AG08395 (cell line): Measurements from ENCODE around the gene ADGRG2.

Experiments used
- DNase-seq: peaks from one replicate; pipeline ENCODE4 v3.0.0; 2012; ENCODE audit warnings: mixed read lengths, low spot score

The ADGRG2 gene

DNA sequence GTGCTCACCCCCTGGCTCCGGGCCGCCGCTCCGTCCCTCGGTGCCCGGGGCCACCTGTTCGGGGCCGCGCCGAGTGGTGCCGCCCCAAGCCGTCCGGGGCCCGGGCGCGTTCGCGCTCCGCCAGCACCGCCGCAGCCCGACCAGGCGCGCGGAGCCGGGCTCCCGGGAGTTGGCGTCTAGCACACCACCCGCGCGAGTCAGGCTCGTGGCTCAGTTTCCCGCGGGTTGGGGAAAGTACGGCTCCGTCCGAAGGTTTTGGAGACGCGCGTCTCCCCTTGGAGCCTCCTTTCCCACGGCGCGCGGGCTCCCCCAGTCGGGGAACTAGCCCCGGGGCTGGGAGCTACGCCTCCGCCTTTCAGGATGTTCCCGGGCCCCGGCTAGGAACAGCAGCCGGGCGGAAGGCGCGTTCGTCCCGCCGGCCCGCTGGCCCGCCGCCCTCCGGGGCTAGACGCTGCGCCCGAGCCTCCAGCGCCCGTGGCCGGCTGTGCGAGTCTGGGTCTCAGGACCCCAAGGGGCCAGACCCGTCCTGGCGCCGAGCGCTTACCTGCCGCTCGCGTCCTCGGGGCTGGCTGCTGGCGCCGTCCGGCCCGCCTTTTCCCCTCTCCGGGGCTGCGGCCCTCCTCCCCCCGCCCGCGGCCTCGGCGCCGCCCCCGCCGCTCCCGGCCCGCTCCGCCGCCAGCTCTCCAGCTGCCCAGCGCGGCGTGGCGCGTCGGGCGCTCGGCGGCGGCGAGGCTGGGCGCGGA is at the start of gene ADGRG2:
Gene ADGRG2, minus strand, starts transcription at position 571 of the 743 bp plus-strand sequence. CDS start 53,634 bp downstream, outside the sequence.
- peak; percentile 22 for DNase-seq

DNA sequence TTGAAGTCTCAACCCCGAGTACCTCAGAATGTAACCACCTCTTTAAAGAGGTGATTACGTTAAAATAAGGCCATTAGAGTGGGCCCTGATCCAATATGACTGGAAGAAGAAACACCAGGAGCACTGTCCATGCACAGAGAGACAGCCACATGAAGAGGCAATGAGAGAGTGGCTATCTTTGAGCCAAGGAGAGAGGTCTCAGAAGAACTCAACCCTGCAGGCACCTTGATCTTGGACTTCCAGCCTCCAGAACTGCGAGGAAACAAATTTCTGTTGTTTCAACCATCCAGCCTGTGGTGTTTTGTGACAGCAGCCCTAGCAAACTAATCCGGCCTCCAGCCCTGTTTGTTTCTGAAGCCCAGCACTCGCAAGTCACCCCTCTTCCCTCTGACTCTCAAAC is 46.3 kb upstream of the ADGRG2 start:
- no peak for DNase-seq

DNA sequence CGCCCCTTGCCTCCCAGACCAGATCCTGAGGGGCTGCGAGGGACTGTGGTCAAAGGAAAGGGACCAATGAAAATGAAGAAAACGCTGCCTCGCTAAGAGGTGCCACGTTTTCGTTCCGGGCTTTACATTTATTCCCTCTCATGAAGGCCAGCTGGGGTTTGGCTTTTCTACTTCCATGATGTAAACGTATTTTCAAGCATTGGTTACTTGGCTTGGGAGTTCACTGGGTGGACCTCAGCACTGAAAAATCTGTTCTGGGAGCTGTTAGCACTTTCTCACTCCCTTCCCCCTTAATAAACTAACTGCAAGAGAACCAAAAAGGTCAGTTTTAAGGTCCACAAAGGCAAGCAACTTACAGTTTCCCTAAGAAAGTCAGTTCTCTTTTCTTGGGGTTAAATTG is 40.6 kb upstream of the ADGRG2 start:
- no peak for DNase-seq

GRCh38 chrX:19156186-19156585 is 33.9 kb upstream of the ADGRG2 start:
- no peak for DNase-seq

DNA sequence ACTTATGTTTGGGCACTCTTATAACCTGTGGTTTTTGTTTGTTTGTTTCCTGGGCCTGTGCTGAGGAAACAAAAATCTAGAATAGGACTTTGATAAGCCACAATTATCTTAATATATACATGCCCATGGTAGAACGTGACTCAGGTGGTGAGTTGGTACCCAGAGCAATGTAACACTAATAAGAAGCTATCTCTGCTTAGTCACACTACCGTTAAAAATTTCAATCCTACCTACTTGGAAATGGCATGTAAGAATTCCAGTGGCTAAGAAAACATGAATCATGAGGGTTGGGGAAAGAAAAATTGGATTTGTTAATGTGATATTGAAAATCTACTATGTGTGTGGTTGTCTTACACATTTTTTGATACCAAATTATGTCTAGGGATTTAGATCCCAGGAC is 30.5 kb upstream of the ADGRG2 start:
- no peak for DNase-seq

DNA sequence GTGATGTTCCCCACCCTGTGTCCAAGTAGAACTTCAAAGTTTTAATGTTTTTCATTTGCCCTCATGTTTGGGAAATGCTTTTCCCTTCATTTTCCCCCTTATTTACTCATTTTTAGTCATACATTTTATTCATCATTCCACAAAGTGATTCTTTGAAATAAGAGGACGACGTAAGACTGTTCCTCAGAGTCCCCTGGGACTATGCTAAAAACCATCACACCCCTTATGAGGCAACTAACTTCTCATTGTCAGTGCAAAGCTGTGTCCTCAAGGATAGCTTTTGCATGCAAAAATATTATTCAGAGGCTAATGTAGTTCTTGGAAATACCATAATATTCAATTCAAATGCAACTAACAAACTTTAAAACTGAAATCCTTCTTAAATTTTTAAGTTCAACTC is 14.8 kb upstream of the ADGRG2 start:
- DNase-seq: no peak

DNA sequence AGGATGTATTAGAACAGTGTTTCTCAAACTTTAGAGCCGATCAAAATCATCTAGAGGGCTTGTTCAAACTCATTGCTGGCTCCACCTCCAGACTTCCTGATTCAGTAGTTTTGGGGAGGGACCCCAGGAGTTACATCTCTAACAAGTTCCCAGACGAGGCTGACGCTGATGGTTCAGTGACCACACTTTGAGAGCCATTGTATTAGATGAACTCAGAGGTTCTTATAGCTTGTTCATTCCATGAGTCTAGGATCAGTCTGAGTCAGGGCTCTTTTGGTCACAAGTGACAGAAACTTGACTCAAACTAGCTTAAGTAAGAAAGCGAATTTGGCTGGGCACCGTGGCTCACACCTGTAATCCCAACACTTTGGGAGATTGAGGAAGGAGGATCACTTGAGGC is 11.5 kb upstream of the ADGRG2 start:
- DNase-seq: no peak

DNA sequence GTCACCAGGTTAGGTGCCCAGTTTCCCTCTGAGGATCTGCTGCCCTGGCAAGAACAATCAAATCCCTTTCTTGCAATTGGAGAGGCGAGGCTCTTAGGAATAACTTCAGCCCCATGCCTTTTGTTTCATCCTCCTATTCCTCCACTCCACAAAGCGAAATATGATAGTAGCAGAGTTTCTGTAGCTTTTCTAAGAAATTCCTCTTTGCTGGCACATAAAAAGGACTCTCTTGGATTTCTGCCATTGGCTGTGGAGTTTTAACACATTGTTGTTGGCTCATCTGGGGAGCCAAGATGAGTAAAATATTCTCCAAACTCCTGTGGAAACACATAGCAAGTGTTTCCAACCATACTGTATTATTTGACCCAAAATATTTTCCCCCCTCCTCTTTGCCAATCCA is 11.0 kb upstream of the ADGRG2 start:
- DNase-seq: no peak

DNA sequence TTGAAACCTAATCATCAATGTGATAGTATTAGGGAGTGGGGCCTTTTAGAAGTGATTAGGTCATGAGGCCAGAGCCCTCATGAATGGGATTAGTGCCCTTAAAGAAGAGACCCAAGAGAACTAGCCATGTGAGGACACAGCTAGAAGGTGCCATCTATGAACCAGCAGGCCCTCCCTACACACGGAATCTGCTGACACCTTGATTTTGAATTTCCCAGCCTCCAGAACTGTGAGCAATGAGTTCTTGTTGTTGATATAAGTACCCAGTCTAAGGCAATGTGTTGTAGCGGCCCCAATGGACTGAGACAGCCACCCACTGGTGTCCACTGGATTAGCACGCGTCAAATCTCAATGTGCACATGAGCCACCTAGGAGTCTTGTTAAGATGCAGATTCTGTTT is 8.4 kb upstream of the ADGRG2 start:
- DNase-seq: no peak

- DNase-seq: no peak
Observed at GRCh38 chrX:19129694-19130093, 7.4 kb upstream of the ADGRG2 start.

- no peak for DNase-seq
Observed at GRCh38 chrX:19127649-19128168, 5.4 kb upstream of the ADGRG2 start.

DNA sequence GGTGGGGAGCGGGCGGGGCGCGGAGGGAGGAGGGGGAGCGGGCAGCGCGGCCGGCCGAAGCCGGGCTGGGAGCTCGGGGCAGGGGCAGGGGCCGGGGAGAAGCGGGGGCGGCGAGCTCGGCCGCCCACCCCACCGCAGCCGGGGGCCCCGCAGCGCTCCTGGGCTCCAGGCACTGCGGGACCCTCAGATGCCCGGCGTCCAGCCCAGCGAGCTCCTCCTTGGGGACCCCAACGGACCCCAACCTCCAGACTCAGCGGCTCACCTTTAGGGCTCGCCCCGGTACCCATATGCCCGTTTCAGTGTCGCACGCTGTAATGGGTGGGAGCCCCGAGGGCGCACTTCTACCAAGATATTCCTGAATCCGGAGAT is 357 bp upstream of the ADGRG2 start:
- no peak for DNase-seq

GRCh38 chrX:19121466-19121865 is 802 bp downstream of the ADGRG2 start:
- no peak for DNase-seq

- DNase-seq: no peak
Observed at GRCh38 chrX:19110642-19111041, 11.6 kb downstream of the ADGRG2 start.

- DNase-seq: no peak
Observed at GRCh38 chrX:19107035-19107434, 15.2 kb downstream of the ADGRG2 start.

DNA sequence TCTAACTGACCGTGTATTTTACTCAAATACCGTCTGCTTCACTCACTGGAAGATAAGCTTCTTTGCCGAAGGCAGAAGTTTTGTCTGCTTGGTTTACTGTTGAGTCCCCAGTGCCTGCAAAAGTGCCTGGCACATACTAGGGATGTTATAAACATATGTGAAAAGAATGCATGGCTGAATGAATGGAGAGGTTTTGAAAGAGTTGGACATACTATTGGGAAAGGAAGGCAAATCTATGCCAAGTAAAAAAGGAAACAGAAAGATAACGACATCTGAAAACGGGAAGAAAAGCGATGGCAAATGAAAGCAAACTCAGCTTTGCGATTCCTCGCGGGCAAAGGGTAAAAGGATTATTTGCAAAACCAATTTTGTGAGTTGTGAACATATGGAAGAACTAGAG is 21.7 kb downstream of the ADGRG2 start:
- DNase-seq: no peak

DNA sequence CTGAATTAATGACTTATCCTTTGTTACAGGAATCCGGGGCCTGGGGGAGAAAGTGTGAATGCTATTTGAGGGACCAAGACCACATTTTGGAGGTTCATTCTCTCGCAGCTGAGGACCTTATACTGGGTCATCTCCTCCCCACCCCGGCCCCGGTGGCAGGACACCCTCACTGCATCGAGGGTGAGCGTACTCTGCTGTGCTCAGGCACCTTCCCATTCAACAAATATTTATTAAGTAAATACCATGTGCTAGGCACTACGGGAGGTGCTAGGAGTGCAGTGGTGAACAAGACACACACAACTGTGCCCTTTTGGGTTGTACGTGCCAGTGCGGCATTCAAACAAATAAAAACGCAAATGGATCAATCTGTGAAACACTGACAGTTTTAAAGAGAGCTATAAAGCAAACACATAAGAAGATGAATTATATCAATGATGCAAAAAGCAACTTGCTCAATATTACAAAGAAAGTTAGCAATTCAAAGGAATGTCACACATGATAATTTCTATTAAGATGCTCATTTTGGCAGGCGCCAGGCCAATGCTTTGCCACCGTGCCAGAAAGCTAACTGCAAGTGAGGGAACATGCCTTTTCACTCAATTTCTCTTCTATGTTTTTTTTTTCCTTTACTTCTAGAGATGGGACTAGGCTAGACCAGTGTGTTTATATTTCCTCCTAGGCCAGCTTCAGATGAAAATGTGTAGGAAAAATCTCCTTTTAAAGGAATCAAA is 24.6 kb downstream of the ADGRG2 start:
- no peak for DNase-seq

DNA sequence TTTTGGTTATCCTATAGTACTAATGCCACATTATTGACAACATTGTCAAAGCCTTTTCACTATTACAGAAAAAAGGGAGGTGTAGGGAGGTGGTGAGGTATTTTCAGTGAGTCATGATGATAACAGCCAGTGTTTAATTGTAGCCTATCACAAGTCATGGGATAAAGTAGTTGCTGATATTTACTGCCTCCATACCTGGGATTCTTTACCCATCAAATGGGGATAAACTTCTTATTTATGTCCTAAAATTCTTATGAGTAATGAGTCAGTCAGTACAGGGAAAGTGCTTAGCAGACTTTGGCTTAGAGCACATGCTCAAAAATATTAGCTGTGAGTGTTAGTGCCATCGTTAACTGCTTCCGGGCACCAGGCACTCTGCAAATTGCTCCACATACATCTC is 25.7 kb downstream of the ADGRG2 start:
- DNase-seq: no peak

GRCh38 chrX:19094654-19095053 is 27.6 kb downstream of the ADGRG2 start:
- DNase-seq: no peak

DNA sequence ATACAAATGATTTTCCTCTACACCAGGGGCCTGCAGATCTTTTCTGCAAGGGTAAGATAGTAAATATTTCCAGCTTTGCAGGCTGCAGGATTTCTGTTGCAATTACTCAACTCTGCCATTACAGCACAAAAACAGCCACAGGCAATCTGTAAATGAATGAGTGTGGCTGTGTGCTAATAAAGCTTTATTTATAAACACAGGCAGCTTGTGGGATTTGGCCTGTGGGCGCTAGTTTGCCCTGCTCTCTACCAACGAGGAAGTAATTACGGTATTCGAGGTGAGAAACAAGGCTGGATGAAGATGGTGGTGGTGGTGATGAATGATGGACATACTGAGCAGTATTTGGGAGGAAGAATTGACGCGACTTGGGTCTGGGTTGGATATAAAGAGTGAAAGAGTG is 30.7 kb downstream of the ADGRG2 start:
- DNase-seq: no peak

- no peak for DNase-seq
Observed at GRCh38 chrX:19089555-19090040, 32.7 kb downstream of the ADGRG2 start.

DNA sequence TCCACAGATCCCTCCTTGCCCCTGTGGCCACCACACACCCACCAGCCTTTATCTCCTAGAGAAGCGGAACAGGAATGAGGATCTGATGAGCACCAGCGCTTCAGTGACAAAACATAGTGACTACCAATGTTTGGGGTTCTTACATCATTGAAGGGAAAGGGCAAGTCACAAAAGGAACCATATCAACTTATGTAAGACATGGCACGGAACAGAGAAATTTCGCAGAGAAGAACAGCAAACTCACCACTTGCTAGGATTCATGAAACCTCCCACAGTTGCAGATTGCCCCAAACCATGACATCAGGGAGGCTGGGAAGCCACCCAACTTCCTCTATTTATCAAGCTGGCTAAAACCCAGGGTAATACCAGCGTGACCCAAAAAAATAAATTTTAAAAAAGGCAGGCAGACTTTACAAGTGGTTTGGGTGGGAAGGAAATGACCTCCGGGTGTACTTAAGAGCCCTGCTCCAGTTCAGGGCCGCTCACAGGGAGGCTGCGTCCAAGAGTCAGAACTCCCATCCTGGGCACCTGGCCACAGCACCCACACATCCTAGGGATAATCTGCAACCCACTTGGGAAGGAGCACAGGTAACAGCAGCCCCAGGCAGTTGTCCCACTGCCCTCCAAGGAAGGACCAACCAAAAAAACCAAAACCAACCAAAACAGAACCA is 36.0 kb downstream of the ADGRG2 start:
- no peak for DNase-seq

DNA sequence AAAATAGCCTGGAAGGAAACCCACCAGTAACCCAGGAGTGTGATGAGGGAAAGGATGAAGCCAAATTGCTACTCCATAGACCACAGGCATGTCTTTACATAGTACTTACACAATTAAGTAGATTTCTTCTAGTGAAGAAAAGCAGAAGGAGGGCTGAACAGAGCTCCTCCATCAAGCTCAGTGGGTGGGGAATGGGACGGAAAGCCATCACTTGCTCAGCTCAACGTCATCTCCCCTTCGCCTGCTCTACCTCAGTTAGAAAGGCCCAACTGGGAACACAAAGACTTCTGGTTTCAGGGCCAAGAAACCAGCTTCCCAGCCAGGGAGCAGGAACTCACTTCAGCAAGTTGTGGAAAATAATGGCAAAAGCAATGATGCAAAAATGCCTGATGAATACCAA is 36.6 kb downstream of the ADGRG2 start:
- no peak for DNase-seq
